Gastroesophageal sphincter (tissue), 4 donors: ENCODE data around the gene TANC1. TPM values are rescaled to one million over a fixed set of nuclear protein-coding genes. Genes with fewer than 3 reads are reported as not detected.

Source experiments
- ATAC-seq: fragments of 150-250 bp; one replicate; pipeline ENCODE4 v1.9.1; 2016; ENCODE audit warnings: mild to moderate bottlenecking, moderate library complexity
- H3K27ac ChIP-seq, 4 donors: fragments of 200-600 bp; sonication (generic) in 3 of 4; 1 replicate in 3 of 4; 2 replicates in 1 of 4; pipeline ENCODE4 v1.5.1; 2016 to 2019
- H3K27me3 ChIP-seq: fragments of 200-600 bp; sonication (generic); one replicate; pipeline ENCODE4 v1.5.1; 2019
- H3K36me3 ChIP-seq, 2 donors: fragments of 200-600 bp; sonication (generic); one replicate each; pipeline ENCODE4 v1.5.1; 2019; ENCODE audit warnings: control low read depth in 1 of 2
- H3K4me1 ChIP-seq, 3 donors: fragments of 200-600 bp; sonication (generic); 1 replicate in 2 of 3; 2 replicates in 1 of 3; pipeline ENCODE4 v1.5.1; 2016 to 2019; ENCODE audit warnings: control low read depth in 2 of 3
- H3K4me3 ChIP-seq, 2 donors: fragments of 200-600 bp; sonication (generic); one replicate each; pipeline ENCODE4 v1.5.1; 2019; ENCODE audit warnings: mild to moderate bottlenecking in 1 of 2, moderate library complexity in 1 of 2
- H3K9me3 ChIP-seq, 3 donors: fragments of 200-600 bp; sonication (generic); one replicate each; pipeline ENCODE4 v1.5.1; 2017 to 2019; ENCODE audit warnings: control low read depth in 2 of 3
- CTCF ChIP-seq, 4 experiments: fragments of 200-600 bp in 2 of 4; fragments of 450-650 bp in 2 of 4; sonication (generic) in 1 of 4; IDR thresholded peaks; one replicate each; pipeline ENCODE4 v1.5.1; 2017 to 2019; ENCODE audit warnings: antibody characterized with exemption in 4 of 4, mild to moderate bottlenecking in 2 of 4, moderate library complexity in 2 of 4
- EP300 ChIP-seq: sonication (generic); formaldehyde crosslinking; IDR thresholded peaks from one replicate; pipeline ENCODE4 v1.6.1; 2017; ENCODE audit warnings: antibody characterized with exemption, mild to moderate bottlenecking
- POLR2A ChIP-seq, 2 donors: fragments of 450-650 bp; IDR thresholded peaks; one replicate each; pipeline ENCODE4 v1.6.1; 2017; ENCODE audit warnings: antibody characterized with exemption in 2 of 2, mild to moderate bottlenecking in 2 of 2, moderate library complexity in 1 of 2
- POLR2AphosphoS5 ChIP-seq: sonication (generic); formaldehyde crosslinking; IDR thresholded peaks from one replicate; pipeline ENCODE4 v1.6.1; 2017; ENCODE audit warnings: antibody characterized with exemption
- WGBS, 2 donors: methylation state at CpG; one replicate each; pipeline ENCODE4 v1.1.5; 2018; ENCODE audit warnings: low coverage in 1 of 2; 5-methylcytosine and 5-hydroxymethylcytosine counted together
- total RNA-seq, 4 donors: library from RNA; depleted of rRNA; stranded (reverse); fragments of >200 nt; gene quantifications; one replicate each; pipeline ENCODE4 v1.1.0, GENCODE V29; 2016

TANC1 gene
- total RNA-seq, 4 donors from 2014 or later = 37.4 to 66.5 (median 46.0) TPM

- Histone ChIP-seq H3K4me3 (no peak overlapping the region), H3K36me3 (no peaks in the 10 kb centered on the region), H3K9me3 (no peaks in the 10 kb centered on the region), H3K27me3 (no peaks in the 10 kb centered on the region), H3K27ac (no peak overlapping the region), H3K4me1 (peaks cover 0 to 27% (median 0%) of the 10 kb centered on the region in 3 donors)
- WGBS, 2 donors = 80 to 100% methylated on average over 2 to 3 of the region's 3 CpGs
- ATAC-seq = no peak
- TF ChIP-seq EP300 (no peak), CTCF (IDR thresholded peaks at IDR 0.05) (no peak), POLR2A (IDR thresholded peaks at IDR 0.05) (no peak), POLR2AphosphoS5 (no peak)
Observed at GRCh38 chr2:159109517-159109916, 141.1 kb downstream of the TANC1 start.

- no peaks in the 10 kb centered on the region for H3K27me3 ChIP-seq
- H3K36me3 ChIP-seq = no peaks in the 10 kb centered on the region
- no peak for ATAC-seq
- 65 to 86% methylated on average over 2 of the region's 2 CpGs for WGBS, 2 donors
- no peak overlapping the region for H3K4me3 ChIP-seq
- H3K27ac ChIP-seq = no peak overlapping the region
- TF ChIP-seq POLR2A (IDR thresholded peaks at IDR 0.05) (no peak), POLR2AphosphoS5 (no peak), EP300 (no peak), CTCF (IDR thresholded peaks at IDR 0.05) (no peak)
- H3K9me3 ChIP-seq = no peaks in the 10 kb centered on the region
- H3K4me1 ChIP-seq = peaks cover 0 to 34% (median 0%) of the 10 kb centered on the region in 3 donors
Observed at GRCh38 chr2:159110784-159111183, 142.3 kb downstream of the TANC1 start.

- TF ChIP-seq CTCF (IDR thresholded peaks at IDR 0.05) (no peak), EP300 (no peak), POLR2A (IDR thresholded peaks at IDR 0.05) (no peak), POLR2AphosphoS5 (no peak)
- Histone ChIP-seq H3K9me3 (no peaks in the 10 kb centered on the region), H3K4me3 (no peak overlapping the region), H3K27ac (no peak overlapping the region), H3K27me3 (no peaks in the 10 kb centered on the region), H3K36me3 (no peaks in the 10 kb centered on the region), H3K4me1 (peaks cover 0 to 34% (median 0%) of the 10 kb centered on the region in 3 donors)
- 70 to 89% methylated on average over 7 to 8 of the region's 8 CpGs for WGBS, 2 donors
- ATAC-seq = no peak
Observed at GRCh38 chr2:159111346-159111927, 143.0 kb downstream of the TANC1 start.

- Histone ChIP-seq H3K9me3 (no peaks in the 10 kb centered on the region), H3K4me3 (no peak overlapping the region), H3K4me1 (peaks cover 0 to 39% (median 10%) of the 10 kb centered on the region in 3 donors), H3K27me3 (no peaks in the 10 kb centered on the region), H3K27ac (no peak overlapping the region), H3K36me3 (no peaks in the 10 kb centered on the region)
- TF ChIP-seq CTCF (IDR thresholded peaks at IDR 0.05) (no peak), EP300 (no peak), POLR2AphosphoS5 (no peak), POLR2A (IDR thresholded peaks at IDR 0.05) (no peak)
- 83 to 88% methylated on average over 5 of the region's 5 CpGs for WGBS, 2 donors
- ATAC-seq = no peak
Observed at GRCh38 chr2:159114835-159115234, 146.4 kb downstream of the TANC1 start.

GRCh38 chr2:159116922-159117321, 148.5 kb downstream of the TANC1 start:
- Histone ChIP-seq H3K27me3 (no peaks in the 10 kb centered on the region), H3K9me3 (no peaks in the 10 kb centered on the region), H3K27ac (no peak overlapping the region), H3K4me3 (no peak overlapping the region), H3K4me1 (peaks cover 0 to 31% (median 10%) of the 10 kb centered on the region in 3 donors), H3K36me3 (no peaks in the 10 kb centered on the region)
- WGBS, 2 donors = 96 to 100% methylated on average over 4 to 6 of the region's 6 CpGs
- ATAC-seq = no peak
- no peak for TF ChIP-seq CTCF (IDR thresholded peaks at IDR 0.05)
- TF ChIP-seq POLR2AphosphoS5 = no peak
- TF ChIP-seq POLR2A (IDR thresholded peaks at IDR 0.05) = no peak
- TF ChIP-seq EP300 = no peak
